ENCODE measurements around the gene DPYSL5.
A peak's percentile ranks its signal among the peaks of the same experiment; 100 is the strongest.

Gene DPYSL5

GRCh38 chr2:26968001-26968400, 120.1 kb downstream of the DPYSL5 start:
- DNase-seq (ENCODE audit: low spot score): no peak

- no peak for DNase-seq (ENCODE audit: low spot score)
These were observed 121.3 kb downstream of the DPYSL5 start for GRCh38 chr2:26969077-26969844.

GRCh38 chr2:26970244-26970927, 122.5 kb downstream of the DPYSL5 start, which contains the start of gene MAPRE3:
TSS of gene MAPRE3 (plus strand) at chr2:26970637. CDS start at chr2:27022219, 51,582 bp downstream.
- DNase-seq (ENCODE audit: low spot score): peak; percentile 93

- peak; percentile 35 for DNase-seq (ENCODE audit: low spot score)
These were observed 123.1 kb downstream of the DPYSL5 start for GRCh38 chr2:26970928-26971627.

GRCh38 chr2:26971911-26972786, 124.2 kb downstream of the DPYSL5 start:
- no peak for DNase-seq (ENCODE audit: low spot score)

GRCh38 chr2:26974352-26974751, 126.4 kb downstream of the DPYSL5 start:
- no peak for DNase-seq (ENCODE audit: low spot score)

GRCh38 chr2:26975102-26975501, 127.2 kb downstream of the DPYSL5 start:
- no peak for DNase-seq (ENCODE audit: low spot score)

GRCh38 chr2:26975656-26976055, 127.7 kb downstream of the DPYSL5 start:
- DNase-seq (ENCODE audit: low spot score): no peak

GRCh38 chr2:26976237-26976636, 128.3 kb downstream of the DPYSL5 start:
- DNase-seq (ENCODE audit: low spot score): no peak

- DNase-seq (ENCODE audit: low spot score): no peak
These were observed 129.1 kb downstream of the DPYSL5 start for GRCh38 chr2:26977012-26977411.

GRCh38 chr2:26978061-26978596, 130.2 kb downstream of the DPYSL5 start:
- no peak for DNase-seq (ENCODE audit: low spot score)

- peak; percentile 66 for DNase-seq (ENCODE audit: low spot score)
These were observed 131.8 kb downstream of the DPYSL5 start for GRCh38 chr2:26979741-26980140.

- no peak for DNase-seq (ENCODE audit: low spot score)
These were observed 133.0 kb downstream of the DPYSL5 start for GRCh38 chr2:26980971-26981370.

- no peak for DNase-seq (ENCODE audit: low spot score)
These were observed 134.3 kb downstream of the DPYSL5 start for GRCh38 chr2:26982102-26982742.

- no peak for DNase-seq (ENCODE audit: low spot score)
These were observed 135.8 kb downstream of the DPYSL5 start for GRCh38 chr2:26983746-26984145.

- DNase-seq (ENCODE audit: low spot score): no peak
These were observed 137.9 kb downstream of the DPYSL5 start for GRCh38 chr2:26985807-26986206.

GRCh38 chr2:26986576-26986975, 138.6 kb downstream of the DPYSL5 start:
- no peak for DNase-seq (ENCODE audit: low spot score)

GRCh38 chr2:26988058-26988860, 140.3 kb downstream of the DPYSL5 start:
- DNase-seq (ENCODE audit: low spot score): peak; percentile 25

GRCh38 chr2:26989156-26989555, 141.2 kb downstream of the DPYSL5 start:
- DNase-seq (ENCODE audit: low spot score): no peak

GRCh38 chr2:26991717-26992116, 143.8 kb downstream of the DPYSL5 start:
- DNase-seq (ENCODE audit: low spot score): no peak
